HUES64 (cell line): ENCODE results near the gene DUSP22.

Source experiments
- H3K27ac ChIP-seq: 2 replicates; pipeline ENCODE4 v1.7.0; 2013; ENCODE audit warnings: low read depth, low read length, inconsistent platforms
- H3K27me3 ChIP-seq: 2 replicates; pipeline ENCODE4 v1.6.1; 2013; ENCODE audit warnings: mild to moderate bottlenecking, low read length; ENCODE audit not compliant: insufficient read depth
- H3K36me3 ChIP-seq: 2 replicates; pipeline ENCODE4 v1.6.1; 2013; ENCODE audit warnings: mild to moderate bottlenecking, low read length; ENCODE audit not compliant: insufficient read depth
- H3K4me1 ChIP-seq: 2 replicates; pipeline ENCODE4 v1.6.1; 2013; ENCODE audit warnings: mild to moderate bottlenecking, low read length, moderate library complexity; ENCODE audit not compliant: insufficient read depth
- H3K4me3 ChIP-seq: 2 replicates; pipeline ENCODE4 v1.5.1; 2013; ENCODE audit warnings: mild to moderate bottlenecking, low read length, moderate library complexity
- H3K9ac ChIP-seq: 2 replicates; pipeline ENCODE4 v1.6.1; 2013; ENCODE audit warnings: mild to moderate bottlenecking, low read depth, low read length
- H3K9me3 ChIP-seq: 2 replicates; pipeline ENCODE4 v1.6.1; 2013; ENCODE audit warnings: low read depth, low read length; ENCODE audit not compliant: insufficient read depth
- WGBS: fragments of 150-250, 120-280 bp; methylation state at CpG from one replicate; pipeline ENCODE4 v1.1.7; 2013; ENCODE audit warnings: missing lambda C conversion rate; 5-methylcytosine and 5-hydroxymethylcytosine counted together

Gene DUSP22

DNA sequence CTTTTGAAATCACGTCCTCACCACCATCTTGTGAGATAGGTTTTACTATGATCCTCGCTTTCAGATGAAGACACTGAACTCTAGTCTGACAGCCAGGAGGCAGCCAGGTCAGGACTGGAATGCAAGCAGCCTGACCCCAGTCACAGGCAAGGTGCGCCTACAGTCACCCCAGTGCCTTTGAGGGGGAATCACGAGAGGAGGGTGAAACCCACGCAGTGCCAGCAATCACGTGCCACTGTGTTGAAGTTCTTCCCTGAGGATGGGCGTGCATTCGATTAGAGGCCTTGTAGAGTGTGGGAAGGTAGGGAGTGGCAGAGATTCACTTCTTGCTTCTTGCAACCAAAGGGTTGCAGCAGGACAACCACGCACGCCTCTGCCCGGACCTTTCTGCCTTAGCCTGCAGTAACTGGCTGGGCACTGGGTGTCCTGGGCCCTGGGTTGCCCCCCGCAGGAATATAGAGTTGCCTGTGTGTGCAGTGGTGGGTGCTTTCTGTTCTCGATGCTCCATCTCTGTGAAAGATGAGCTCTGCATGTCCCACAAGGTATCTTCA, 65.6 kb downstream of the DUSP22 start:
- H3K4me1 ChIP-seq: no peaks in the 10 kb centered on the region
- H3K27me3 ChIP-seq: no peaks in the 10 kb centered on the region
- no peak overlapping the region for H3K27ac ChIP-seq
- H3K4me3 ChIP-seq: no peak overlapping the region
- H3K9ac ChIP-seq: no peak overlapping the region
- peaks cover 22% of the 10 kb centered on the region for H3K9me3 ChIP-seq
- WGBS: 88% methylated on average over 13 of the region's 13 CpGs
- no peaks in the 10 kb centered on the region for H3K36me3 ChIP-seq

DNA sequence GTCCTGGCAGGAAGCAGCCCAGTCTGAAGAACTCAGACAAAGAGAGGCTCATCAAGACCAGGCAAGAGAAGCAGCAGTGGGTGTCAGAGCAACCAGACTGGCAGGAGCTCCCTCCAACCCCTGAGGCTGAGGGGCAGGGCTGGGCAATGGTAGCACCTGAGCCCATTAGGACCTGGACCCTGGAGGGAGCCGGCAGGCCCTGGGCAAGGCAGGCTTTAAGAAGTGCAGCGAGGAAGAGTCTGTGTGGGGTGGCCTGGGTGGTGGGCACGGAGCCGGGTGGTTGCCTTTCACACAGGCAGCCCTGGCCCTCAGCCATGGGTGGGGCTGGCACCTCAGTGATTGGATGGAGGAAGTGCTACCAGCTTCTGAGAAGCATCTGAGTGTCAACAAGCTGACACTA, 66.1 kb downstream of the DUSP22 start:
- H3K9me3 ChIP-seq: peaks cover 27% of the 10 kb centered on the region
- no peaks in the 10 kb centered on the region for H3K27me3 ChIP-seq
- no peak overlapping the region for H3K9ac ChIP-seq
- 96% methylated on average over 4 of the region's 4 CpGs for WGBS
- H3K36me3 ChIP-seq: no peaks in the 10 kb centered on the region
- no peak overlapping the region for H3K4me3 ChIP-seq
- H3K27ac ChIP-seq: no peak overlapping the region
- no peaks in the 10 kb centered on the region for H3K4me1 ChIP-seq

DNA sequence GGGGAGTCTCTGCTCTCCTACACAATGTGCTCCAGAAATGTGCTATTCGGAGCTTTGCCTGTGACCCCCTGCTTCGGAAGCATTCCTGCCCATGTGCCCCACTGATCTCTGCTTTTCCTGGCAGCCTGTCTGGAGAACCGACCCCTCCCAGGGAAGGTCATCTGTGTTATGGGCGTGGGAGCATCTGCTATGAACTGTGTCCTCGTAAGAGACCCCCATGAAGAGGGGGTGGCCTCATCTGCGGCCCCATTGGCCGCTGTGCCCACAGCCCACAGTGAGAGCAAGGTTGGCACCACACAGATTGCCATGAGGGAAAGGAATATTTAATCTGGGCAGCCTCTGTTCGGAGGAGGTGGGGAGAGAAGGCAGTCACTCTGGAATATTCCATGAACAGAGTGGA, 66.6 kb downstream of the DUSP22 start:
- H3K4me1 ChIP-seq: no peaks in the 10 kb centered on the region
- no peaks in the 10 kb centered on the region for H3K27me3 ChIP-seq
- WGBS: 93% methylated on average over 8 of the region's 8 CpGs
- H3K9me3 ChIP-seq: peaks cover 31% of the 10 kb centered on the region
- H3K9ac ChIP-seq: no peak overlapping the region
- H3K4me3 ChIP-seq: no peak overlapping the region
- no peaks in the 10 kb centered on the region for H3K36me3 ChIP-seq
- no peak overlapping the region for H3K27ac ChIP-seq

DNA sequence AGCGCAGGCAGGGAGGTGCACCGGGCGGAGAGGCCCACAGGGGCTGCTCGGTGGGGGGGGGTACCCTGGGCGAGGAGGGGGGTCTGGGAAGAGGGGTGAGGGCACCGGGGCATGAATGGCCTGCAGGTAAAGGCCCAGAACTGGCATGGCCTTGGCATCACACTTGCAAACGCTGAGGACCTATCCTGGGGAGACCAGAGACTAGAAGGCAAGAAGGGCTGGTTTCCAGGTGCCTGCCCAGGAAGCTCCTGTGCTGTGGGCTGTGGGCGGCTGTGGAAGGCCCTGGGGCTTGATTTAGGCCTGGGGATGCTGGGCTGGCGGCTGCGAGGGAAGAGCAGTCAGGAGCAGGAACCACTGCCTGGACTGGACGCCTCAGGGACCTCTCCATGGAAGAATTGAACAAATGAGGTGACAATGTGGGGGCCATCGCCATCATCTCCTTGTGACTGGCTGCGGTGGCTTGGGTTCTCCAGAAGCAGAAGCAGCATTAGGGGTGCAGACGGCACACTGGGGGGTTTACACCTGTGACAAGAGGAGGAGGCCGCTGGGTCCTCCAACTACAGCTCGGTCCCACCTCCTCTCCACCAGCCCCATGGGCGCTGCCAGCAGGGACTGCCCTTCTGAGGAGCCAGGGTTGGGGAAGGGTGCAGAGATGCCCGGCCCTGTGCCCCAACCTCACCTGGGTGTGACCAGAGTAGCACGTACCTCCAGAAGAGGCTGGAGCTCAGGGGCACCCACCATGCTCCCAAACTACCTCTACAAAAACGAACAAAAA, 67.2 kb downstream of the DUSP22 start:
- H3K36me3 ChIP-seq: no peaks in the 10 kb centered on the region
- WGBS: 85% methylated on average over 20 of the region's 20 CpGs
- H3K27ac ChIP-seq: no peak overlapping the region
- no peak overlapping the region for H3K4me3 ChIP-seq
- no peaks in the 10 kb centered on the region for H3K4me1 ChIP-seq
- H3K9me3 ChIP-seq: peaks cover 37% of the 10 kb centered on the region
- no peak overlapping the region for H3K9ac ChIP-seq
- no peaks in the 10 kb centered on the region for H3K27me3 ChIP-seq

DNA sequence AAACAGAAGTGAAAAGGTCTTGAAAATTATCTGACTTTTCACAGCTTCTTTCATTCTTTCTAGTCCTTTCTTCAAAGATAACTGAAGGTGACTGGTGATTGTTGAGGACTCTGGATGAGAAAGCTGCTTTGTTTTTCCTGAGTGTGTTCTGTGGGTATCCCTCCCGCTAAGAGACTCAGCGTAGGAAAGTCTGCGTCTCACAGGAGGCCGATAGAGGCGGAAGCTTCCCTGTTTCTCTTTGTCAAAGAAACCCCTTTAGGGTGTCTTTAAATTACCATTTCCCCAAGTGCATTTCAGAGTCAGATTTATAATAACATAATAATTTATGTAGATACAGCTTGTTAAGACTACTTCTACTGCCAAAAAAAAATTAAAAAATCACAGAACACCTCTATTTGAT, 68.1 kb downstream of the DUSP22 start:
- no peaks in the 10 kb centered on the region for H3K27me3 ChIP-seq
- no peaks in the 10 kb centered on the region for H3K4me1 ChIP-seq
- no peaks in the 10 kb centered on the region for H3K36me3 ChIP-seq
- no peak overlapping the region for H3K4me3 ChIP-seq
- 93% methylated on average over 5 of the region's 5 CpGs for WGBS
- no peak overlapping the region for H3K27ac ChIP-seq
- H3K9me3 ChIP-seq: peaks cover 44% of the 10 kb centered on the region
- H3K9ac ChIP-seq: no peak overlapping the region

DNA sequence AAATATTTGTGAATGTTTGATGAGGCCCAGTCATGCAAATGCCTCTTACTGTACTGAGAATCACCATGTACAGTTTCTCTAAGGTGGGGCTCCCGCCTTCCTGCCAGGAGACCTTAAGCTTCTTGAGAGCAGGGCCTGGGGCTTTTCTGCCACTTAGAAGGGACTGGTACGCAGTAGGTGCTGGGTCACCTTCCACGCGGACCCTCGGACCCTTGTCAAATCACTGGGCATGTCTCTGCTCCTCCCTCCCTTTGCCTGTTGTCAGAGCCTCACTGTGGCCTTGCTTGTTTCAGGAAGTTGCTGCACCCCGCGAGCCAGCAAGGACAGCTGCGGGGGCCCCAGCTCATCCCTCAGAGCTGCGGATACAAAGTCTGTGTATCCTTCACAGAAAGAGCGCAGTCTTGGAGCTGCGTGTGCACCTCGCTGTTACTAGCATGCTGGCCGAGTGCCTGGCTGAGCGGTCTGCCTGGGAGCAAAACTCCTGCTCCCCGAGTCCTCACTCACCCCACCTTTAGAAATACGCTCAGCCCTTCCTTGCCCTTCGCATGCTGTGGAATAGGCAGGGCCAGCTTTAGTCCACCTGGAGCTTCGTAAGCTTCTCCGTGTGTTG, 68.6 kb downstream of the DUSP22 start:
- H3K27me3 ChIP-seq: no peaks in the 10 kb centered on the region
- no peak overlapping the region for H3K27ac ChIP-seq
- H3K4me1 ChIP-seq: no peaks in the 10 kb centered on the region
- no peak overlapping the region for H3K9ac ChIP-seq
- H3K9me3 ChIP-seq: peaks cover 48% of the 10 kb centered on the region
- WGBS: 91% methylated on average over 19 of the region's 19 CpGs
- no peak overlapping the region for H3K4me3 ChIP-seq
- no peaks in the 10 kb centered on the region for H3K36me3 ChIP-seq

DNA sequence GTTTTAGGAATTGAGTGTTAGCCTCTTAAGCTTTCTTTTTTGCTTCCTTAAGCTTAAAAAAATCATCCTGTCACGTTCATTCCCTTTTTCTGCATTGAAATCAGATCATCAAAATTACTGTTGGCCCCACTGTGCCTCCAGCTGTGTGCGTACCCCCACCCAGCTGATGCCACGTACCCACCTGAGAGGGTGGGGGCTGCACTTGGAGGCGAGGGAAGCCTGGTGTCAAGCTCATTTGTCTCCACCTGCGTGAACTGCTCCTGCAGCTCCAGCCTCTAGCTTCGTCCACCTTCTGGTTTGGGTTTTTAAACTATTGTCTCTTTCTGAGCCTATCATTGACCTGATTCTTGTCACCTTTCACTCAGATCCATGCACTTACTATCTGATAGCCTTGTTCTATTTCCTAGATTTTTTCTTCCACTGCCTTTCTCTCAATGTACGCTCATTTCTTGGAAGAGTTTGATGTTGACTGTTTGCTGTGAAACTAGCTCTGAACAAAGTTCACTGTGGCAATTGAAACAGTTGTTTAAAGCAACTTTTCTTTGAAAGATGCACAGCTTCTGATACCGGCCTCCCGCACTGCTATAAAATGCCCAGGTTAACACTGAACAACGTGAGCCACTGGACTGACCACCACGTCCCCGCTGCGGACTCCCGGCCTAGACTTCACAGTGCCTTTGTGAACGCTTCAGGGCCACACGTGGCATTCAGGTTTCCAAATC, 69.3 kb downstream of the DUSP22 start:
- H3K9ac ChIP-seq: no peak overlapping the region
- 90% methylated on average over 16 of the region's 16 CpGs for WGBS
- H3K27me3 ChIP-seq: no peaks in the 10 kb centered on the region
- no peak overlapping the region for H3K27ac ChIP-seq
- H3K4me3 ChIP-seq: no peak overlapping the region
- no peaks in the 10 kb centered on the region for H3K36me3 ChIP-seq
- H3K4me1 ChIP-seq: no peaks in the 10 kb centered on the region
- peaks cover 49% of the 10 kb centered on the region for H3K9me3 ChIP-seq

DNA sequence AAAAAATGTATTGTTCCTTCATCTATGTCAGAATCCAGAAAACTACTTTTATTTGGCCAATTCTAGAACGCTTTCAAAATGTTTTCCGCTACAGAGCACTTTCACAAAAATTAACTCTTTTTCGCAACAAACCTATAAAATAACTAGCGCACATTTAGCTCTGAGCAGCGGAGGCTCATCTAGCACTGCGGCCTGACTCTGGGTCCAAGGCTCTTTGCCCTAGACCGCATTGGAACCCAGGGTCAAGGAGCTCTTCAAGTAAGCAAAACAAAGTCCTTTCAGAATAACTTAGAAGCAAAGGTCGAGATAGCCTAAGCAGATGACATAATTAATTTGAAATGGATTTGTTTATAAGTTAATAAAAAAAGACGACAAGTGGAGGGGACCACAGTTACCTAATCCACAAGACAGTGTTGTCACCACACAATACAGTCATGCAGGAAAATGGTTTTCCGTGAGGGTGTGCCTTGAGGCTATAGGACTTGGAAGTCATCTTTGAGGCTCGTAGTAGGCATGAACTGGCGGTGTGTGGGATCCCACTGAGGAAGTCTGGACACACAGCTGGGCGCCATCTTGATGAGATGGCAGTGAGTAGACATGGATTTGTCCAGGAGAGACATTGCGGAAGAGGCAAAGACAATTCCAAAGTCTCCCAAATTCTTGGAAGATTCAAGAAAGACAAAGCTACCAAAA, 70.1 kb downstream of the DUSP22 start:
- Histone ChIP-seq H3K9ac (no peak overlapping the region), H3K27me3 (no peaks in the 10 kb centered on the region), H3K4me1 (no peaks in the 10 kb centered on the region), H3K9me3 (peaks cover 52% of the 10 kb centered on the region), H3K27ac (no peak overlapping the region), H3K4me3 (no peak overlapping the region), H3K36me3 (no peaks in the 10 kb centered on the region)
- WGBS: 83% methylated on average over 14 of the region's 14 CpGs

DNA sequence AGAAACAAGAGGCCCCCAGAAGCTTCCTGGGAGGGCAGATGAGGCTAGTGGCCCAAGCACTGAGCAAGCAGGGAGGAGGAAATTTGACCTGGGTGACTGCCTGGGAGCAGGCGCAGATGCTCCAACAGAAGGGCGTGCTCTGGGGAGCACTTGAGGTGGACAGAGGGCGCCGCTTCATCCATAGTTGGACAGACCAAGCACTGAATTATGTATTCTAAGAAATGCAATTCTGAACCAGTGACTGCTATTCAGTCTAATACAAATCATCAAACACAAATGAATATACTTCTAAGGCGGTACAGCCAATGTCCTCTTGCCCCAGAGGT, 70.6 kb downstream of the DUSP22 start:
- H3K36me3 ChIP-seq: no peaks in the 10 kb centered on the region
- H3K27ac ChIP-seq: no peak overlapping the region
- H3K4me3 ChIP-seq: no peak overlapping the region
- no peak overlapping the region for H3K9ac ChIP-seq
- H3K27me3 ChIP-seq: no peaks in the 10 kb centered on the region
- no peaks in the 10 kb centered on the region for H3K4me1 ChIP-seq
- WGBS: 86% methylated on average over 5 of the region's 5 CpGs
- H3K9me3 ChIP-seq: peaks cover 53% of the 10 kb centered on the region

DNA sequence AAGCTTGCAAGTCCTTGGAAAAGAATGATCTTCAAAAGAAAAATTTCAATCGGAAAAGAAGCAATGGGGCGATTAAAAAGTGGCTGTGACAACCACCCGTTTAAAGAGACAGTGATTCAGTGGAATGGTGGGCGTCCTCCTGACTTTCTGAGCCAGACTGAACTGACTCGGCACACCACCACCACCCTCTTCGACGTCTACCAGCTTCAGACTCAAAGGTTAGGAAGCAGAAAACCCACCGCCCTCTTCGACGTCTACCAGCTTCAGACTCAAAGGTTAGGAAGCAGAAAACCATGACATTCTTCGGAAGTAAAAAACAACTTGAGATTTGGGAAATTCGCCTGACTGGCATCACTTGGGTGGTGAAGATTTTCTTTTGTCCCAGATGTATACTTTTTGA, 71.0 kb downstream of the DUSP22 start:
- Histone ChIP-seq H3K9me3 (peaks cover 50% of the 10 kb centered on the region), H3K4me3 (no peak overlapping the region)

DNA sequence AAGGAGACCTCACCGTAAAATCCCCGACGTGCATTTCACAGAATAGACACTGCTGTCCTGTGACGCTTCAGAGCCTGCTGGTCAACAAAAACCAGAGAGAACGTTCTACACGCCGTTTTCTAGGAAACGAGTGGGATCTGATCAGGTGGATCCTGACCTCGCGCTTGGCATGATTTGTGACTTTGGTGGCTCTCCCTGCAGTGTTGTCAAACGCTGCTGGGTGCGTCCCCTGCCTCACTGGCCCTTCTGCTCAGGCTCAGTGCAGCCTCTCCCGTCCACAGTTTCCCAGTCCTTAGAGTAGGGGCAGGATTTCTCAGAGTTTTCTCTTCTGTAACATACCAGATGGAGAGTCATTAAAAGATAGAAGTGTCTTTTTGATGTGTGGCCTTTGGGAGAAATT, 71.6 kb downstream of the DUSP22 start:
- H3K9me3 ChIP-seq: peaks cover 47% of the 10 kb centered on the region
- no peaks in the 10 kb centered on the region for H3K4me1 ChIP-seq
- no peak overlapping the region for H3K4me3 ChIP-seq
- no peaks in the 10 kb centered on the region for H3K36me3 ChIP-seq
- no peak overlapping the region for H3K27ac ChIP-seq
- no peak overlapping the region for H3K9ac ChIP-seq
- H3K27me3 ChIP-seq: no peaks in the 10 kb centered on the region
- WGBS: 92% methylated on average over 13 of the region's 13 CpGs

More for the DNA sequence above, 71.0 kb downstream of the DUSP22 start:
- Histone ChIP-seq H3K27me3 (no peaks in the 10 kb centered on the region), H3K9ac (no peak overlapping the region), H3K27ac (no peak overlapping the region), H3K36me3 (no peaks in the 10 kb centered on the region), H3K4me1 (no peaks in the 10 kb centered on the region)
- 93% methylated on average over 12 of the region's 12 CpGs for WGBS
